Smooth muscle cell (in vitro differentiated cells): ENCODE results near the gene CRB3. TPM values are rescaled to one million over a fixed set of nuclear protein-coding genes. Genes with fewer than 3 reads are reported as not detected.

Experiments
- DNase-seq: peaks from one replicate; lab custom pipeline; 2025; ENCODE audit not compliant: unreplicated experiment; lab: John Stamatoyannopoulos, UW
- H2AFZ ChIP-seq: fragments of 200-600 bp; sonication (generic); 2 replicates; pipeline ENCODE4 v1.6.0; 2016; ENCODE audit warnings: antibody characterized with exemption, low read depth, mild to moderate bottlenecking
- H3F3A ChIP-seq: fragments of 200-600 bp; sonication (generic); 2 replicates; pipeline ENCODE4 v1.6.0; 2017; ENCODE audit warnings: antibody characterized with exemption, low read depth
- H3K27ac ChIP-seq: fragments of 200-600 bp; sonication (generic); 2 replicates; pipeline ENCODE4 v1.5.1; 2016; ENCODE audit warnings: low read depth, mild to moderate bottlenecking
- H3K27me3 ChIP-seq: fragments of 200-600 bp; sonication (generic); 2 replicates; pipeline ENCODE4 v1.6.1; 2016; ENCODE audit warnings: low read depth, mild to moderate bottlenecking
- H3K36me3 ChIP-seq: fragments of 200-600 bp; sonication (generic); 2 replicates; pipeline ENCODE4 v1.5.1; 2016; ENCODE audit warnings: low read depth
- H3K4me1 ChIP-seq: fragments of 200-600 bp; sonication (generic); 2 replicates; pipeline ENCODE4 v1.5.1; 2016; ENCODE audit warnings: low read depth
- H3K4me2 ChIP-seq: fragments of 200-600 bp; sonication (generic); 2 replicates; pipeline ENCODE4 v1.6.0; 2016; ENCODE audit warnings: mild to moderate bottlenecking
- H3K4me3 ChIP-seq: fragments of 200-600 bp; sonication (generic); 2 replicates; pipeline ENCODE4 v1.5.1; 2016; ENCODE audit warnings: mild to moderate bottlenecking
- H3K79me2 ChIP-seq: fragments of 200-600 bp; sonication (generic); 2 replicates; pipeline ENCODE4 v1.6.0; 2016; ENCODE audit warnings: low read depth, mild to moderate bottlenecking
- H3K9ac ChIP-seq: fragments of 200-600 bp; sonication (generic); 2 replicates; pipeline ENCODE4 v1.6.0; 2016; ENCODE audit warnings: low read depth
- H3K9me3 ChIP-seq: fragments of 200-600 bp; sonication (generic); replicated peaks from 2 replicates; pipeline ENCODE4 v1.5.1; 2016; ENCODE audit warnings: low read depth
- H4K20me1 ChIP-seq: fragments of 200-600 bp; sonication (generic); 2 replicates; pipeline ENCODE4 v1.6.0; 2016; ENCODE audit warnings: low read depth
- CTCF ChIP-seq: fragments of 200-600 bp; sonication (generic); IDR thresholded peaks from 2 replicates; pipeline ENCODE4 v1.5.1; 2017; ENCODE audit warnings: borderline replicate concordance, mild to moderate bottlenecking, antibody characterized with exemption; ENCODE audit not compliant: insufficient read depth, poor library complexity, severe bottlenecking
- WGBS: methylation state at CpG from one replicate; pipeline ENCODE4 v1.1.7; 2016; ENCODE audit warnings: low lambda C conversion rate; 5-methylcytosine and 5-hydroxymethylcytosine counted together
- polyA plus RNA-seq: library from polyadenylated mRNA; unstranded; fragments of >200 nt; fragmentation: Nextera tagmentation; extraction: Ambion mirVana; gene quantifications from 2 replicates; pipeline ENCODE4 v1.2.1, GENCODE V29; 2016
- total RNA-seq: library from RNA; depleted of rRNA; stranded (reverse); fragments of >200 nt; gene quantifications from 2 replicates; pipeline ENCODE4 v1.2.3, GENCODE V29; 2014

CRB3 gene
- 4.0 and 7.8 TPM in 2 replicates for total RNA-seq
- polyA plus RNA-seq: 2.5 and 12.1 TPM in 2 replicates

DNA sequence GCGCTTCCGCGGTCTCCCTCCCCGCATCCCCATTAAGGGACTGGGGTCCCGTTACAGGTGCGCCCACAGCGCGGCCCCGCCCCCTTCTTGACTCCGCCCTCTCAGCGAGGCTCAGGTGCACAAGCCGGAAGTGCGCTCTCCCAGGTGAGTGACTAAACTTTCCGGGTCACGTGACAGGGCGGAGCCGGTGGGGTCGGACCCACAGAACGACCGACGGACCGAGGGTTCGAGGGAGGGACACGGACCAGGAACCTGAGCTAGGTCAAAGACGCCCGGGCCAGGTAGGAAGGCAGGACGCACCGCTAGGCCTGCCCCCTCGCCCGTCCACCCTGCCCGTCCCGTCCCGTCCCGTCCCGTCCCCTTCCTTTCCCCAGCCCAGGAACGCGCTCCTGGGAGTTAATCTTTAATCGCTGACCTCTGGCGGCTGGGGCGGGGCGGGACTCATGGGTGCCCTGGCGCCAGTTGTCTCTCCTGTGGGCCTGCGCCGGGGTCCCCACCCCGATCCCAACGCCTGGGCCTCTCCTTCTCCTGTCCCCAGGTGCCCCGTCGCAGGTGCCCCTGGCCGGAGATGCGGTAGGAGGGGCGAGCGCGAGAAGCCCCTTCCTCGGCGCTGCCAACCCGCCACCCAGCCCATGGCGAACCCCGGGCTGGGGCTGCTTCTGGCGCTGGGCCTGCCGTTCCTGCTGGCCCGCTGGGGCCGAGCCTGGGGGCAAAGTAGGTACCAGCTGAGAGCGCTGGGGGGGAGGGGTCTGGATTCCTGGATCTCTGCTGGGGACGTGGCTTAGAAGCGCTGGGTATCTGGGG lies at the start of gene CRB3:
Gene CRB3, plus strand, starts transcription at position 202 of the 804 bp plus-strand sequence. Its CDS starts 431 bp downstream, at position 633.
- no peaks in the 10 kb centered on the region for H3K9me3 ChIP-seq
- H3K27me3 ChIP-seq: peaks cover 26% of the 10 kb centered on the region
- H3K79me2 ChIP-seq: no peaks in the 10 kb centered on the region
- no peak for TF ChIP-seq CTCF
- 2% methylated on average over 44 of the region's 65 CpGs for WGBS
- no peaks in the 10 kb centered on the region for H3K4me1 ChIP-seq
- no peak for DNase-seq
- peak within 1 kb of the TSS; percentile 46 for H3K4me3 ChIP-seq
- H2AFZ ChIP-seq: no peak within 1 kb of the TSS
- H3K27ac ChIP-seq: no peak within 1 kb of the TSS
- H3K4me2 ChIP-seq: peak within 1 kb of the TSS; percentile 64
- no peaks in the 10 kb centered on the region for H3K36me3 ChIP-seq
- H3K9ac ChIP-seq: peak within 1 kb of the TSS; percentile 53
- no peaks in the 10 kb centered on the region for H4K20me1 ChIP-seq
- no peaks in the 10 kb centered on the region for H3F3A ChIP-seq

GRCh38 chr19:6414793-6415590 lies 49.1 kb upstream of the CRB3 start:
- H3K36me3 ChIP-seq: no peaks in the 10 kb centered on the region
- no peak for DNase-seq
- peaks cover 6% of the 10 kb centered on the region for H3K79me2 ChIP-seq
- no peak overlapping the region for H3K9ac ChIP-seq
- no peak overlapping the region for H3K4me2 ChIP-seq
- peaks cover 30% of the 10 kb centered on the region for H4K20me1 ChIP-seq
- H3K27ac ChIP-seq: no peak overlapping the region
- H3K9me3 ChIP-seq: no peaks in the 10 kb centered on the region
- H3K4me1 ChIP-seq: no peaks in the 10 kb centered on the region
- TF ChIP-seq CTCF: no peak
- H2AFZ ChIP-seq: no peak overlapping the region
- H3F3A ChIP-seq: no peaks in the 10 kb centered on the region
- no peaks in the 10 kb centered on the region for H3K27me3 ChIP-seq
- 96% methylated on average over 44 of the region's 47 CpGs for WGBS
- H3K4me3 ChIP-seq: no peak overlapping the region

DNA sequence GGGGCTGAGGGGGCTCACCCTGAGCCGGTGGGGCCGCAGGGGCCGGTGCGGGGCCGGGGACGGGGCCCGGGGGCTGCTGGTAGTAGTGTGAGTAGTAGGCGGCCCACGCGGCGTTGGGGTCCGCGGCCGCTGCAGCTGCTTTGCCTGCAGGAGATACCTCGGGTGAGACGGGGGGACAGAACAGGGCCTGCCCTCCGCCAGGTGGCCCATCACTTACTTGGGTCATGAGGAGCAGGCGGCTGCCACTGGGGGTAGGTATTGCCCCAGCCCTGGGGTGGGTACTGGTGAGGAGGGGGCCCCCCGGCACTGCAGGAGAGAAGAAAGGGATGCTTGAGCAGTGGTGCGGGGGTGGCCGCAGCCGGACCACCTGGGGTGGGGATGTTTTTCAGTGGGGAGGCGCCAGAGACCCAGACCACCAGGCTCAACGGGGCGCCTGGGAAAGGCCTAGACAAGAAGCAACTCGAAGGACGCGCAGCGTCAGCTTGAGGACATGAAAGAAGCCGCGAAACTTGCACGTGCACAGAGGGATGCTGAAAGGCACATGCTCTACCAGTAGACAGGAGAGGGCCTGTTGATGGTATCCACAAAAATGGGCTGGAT lies 48.4 kb upstream of the CRB3 start:
- no peak overlapping the region for H3K4me2 ChIP-seq
- no peak overlapping the region for H2AFZ ChIP-seq
- no peaks in the 10 kb centered on the region for H3K4me1 ChIP-seq
- no peaks in the 10 kb centered on the region for H3F3A ChIP-seq
- H4K20me1 ChIP-seq: peaks cover 37% of the 10 kb centered on the region
- H3K9me3 ChIP-seq: no peaks in the 10 kb centered on the region
- no peak for DNase-seq
- no peak overlapping the region for H3K9ac ChIP-seq
- H3K4me3 ChIP-seq: no peak overlapping the region
- no peaks in the 10 kb centered on the region for H3K27me3 ChIP-seq
- WGBS: 99% methylated on average over 32 of the region's 32 CpGs
- no peak overlapping the region for H3K27ac ChIP-seq
- TF ChIP-seq CTCF: no peak
- no peaks in the 10 kb centered on the region for H3K36me3 ChIP-seq
- peaks cover 13% of the 10 kb centered on the region for H3K79me2 ChIP-seq
